ENCODE measurements around the gene STPG2. TPM values are rescaled to one million over a fixed set of nuclear protein-coding genes. Genes with fewer than 3 reads are reported as not detected.
A peak's percentile ranks its signal among the peaks of the same experiment; 100 is the strongest.

STPG2 gene
- total and polyA plus RNA-seq, 4 donors: 0.10 to 0.65 (median 0.33) TPM; not detected in 1

DNA sequence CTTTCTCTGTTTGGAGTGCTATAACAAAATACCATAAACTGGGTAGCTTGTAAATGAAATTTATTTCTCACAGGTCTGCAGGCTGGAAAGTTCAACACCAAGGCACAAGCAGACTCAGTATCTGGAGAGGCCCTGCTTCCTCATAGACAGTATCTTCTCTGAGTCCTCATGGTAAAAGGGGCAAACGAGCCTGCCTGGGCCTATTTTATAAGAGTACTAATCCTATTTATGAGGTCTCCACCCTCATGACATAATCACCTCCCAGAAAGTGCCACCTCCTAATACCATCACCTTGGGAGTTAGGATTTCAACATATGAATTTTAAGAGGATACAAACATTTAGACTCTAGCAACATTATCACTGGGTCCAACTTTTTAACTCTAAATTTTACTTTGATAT lies 200.3 kb downstream of the STPG2 start:
- WGBS, 2 donors: 38 to 43% methylated on average over 1 of the region's 1 CpG
- ATAC-seq (ENCODE audit: low FRiP score) (no peak), DNase-seq (no peak)
- Histone ChIP-seq H3K27ac (ENCODE audit: low read depth in 1 of 2, low read length in 2 of 2) (no peak overlapping the region), H3K27me3 (ENCODE audit: control insufficient read depth in 1 of 2, insufficient read depth in 2 of 2, low read length in 1 of 2) (no peaks in the 10 kb centered on the region), H3K4me3 (ENCODE audit: low read length in 2 of 2) (no peak overlapping the region), H3K9me3 (ENCODE audit: control insufficient read depth, low read length) (peaks cover 6% of the 10 kb centered on the region), H3K36me3 (ENCODE audit: control insufficient read depth in 1 of 2, insufficient read depth in 2 of 2, low read length in 1 of 2) (no peaks in the 10 kb centered on the region), H3K4me1 (ENCODE audit: control insufficient read depth in 1 of 2, insufficient read depth in 2 of 2, low read length in 2 of 2) (no peaks in the 10 kb centered on the region)
- intact Hi-C loops (cut with DNase I): no loop called here

GRCh38 chr4:97942137-97942536 lies 201.1 kb downstream of the STPG2 start:
- Histone ChIP-seq H3K4me3 (ENCODE audit: low read length in 2 of 2) (no peak overlapping the region), H3K36me3 (ENCODE audit: control insufficient read depth in 1 of 2, insufficient read depth in 2 of 2, low read length in 1 of 2) (no peaks in the 10 kb centered on the region), H3K9me3 (ENCODE audit: control insufficient read depth, low read length) (peaks cover 6% of the 10 kb centered on the region), H3K4me1 (ENCODE audit: control insufficient read depth in 1 of 2, insufficient read depth in 2 of 2, low read length in 2 of 2) (no peaks in the 10 kb centered on the region), H3K27me3 (ENCODE audit: control insufficient read depth in 1 of 2, insufficient read depth in 2 of 2, low read length in 1 of 2) (no peaks in the 10 kb centered on the region), H3K27ac (ENCODE audit: low read depth in 1 of 2, low read length in 2 of 2) (no peak overlapping the region)
- WGBS, 2 donors: 51 to 59% methylated on average over 1 of the region's 1 CpG
- ATAC-seq (ENCODE audit: low FRiP score) (no peak), DNase-seq (no peak)
- intact Hi-C loops (cut with DNase I): no loop called here

DNA sequence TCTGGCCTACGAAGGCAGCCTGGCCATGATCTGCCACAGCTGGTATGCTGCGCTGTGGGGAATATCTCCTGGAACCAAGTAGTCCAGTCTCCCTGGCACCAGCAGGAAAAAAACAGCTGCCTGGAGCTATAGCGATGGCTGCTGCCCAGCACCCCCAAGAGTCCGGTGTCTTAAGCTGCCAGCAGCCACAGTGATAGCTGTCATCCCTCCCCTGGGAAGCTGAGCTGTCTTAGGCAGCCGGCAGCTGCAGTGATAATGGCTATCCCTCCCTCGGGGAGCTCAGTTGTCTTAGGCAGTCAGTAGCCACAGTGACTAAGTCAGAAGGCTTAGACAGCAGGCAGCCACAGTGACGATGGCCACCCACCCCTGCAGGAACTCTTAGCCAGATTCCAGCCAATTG lies 205.1 kb downstream of the STPG2 start:
- H3K4me1 ChIP-seq (ENCODE audit: control insufficient read depth in 1 of 2, insufficient read depth in 2 of 2, low read length in 2 of 2): no peaks in the 10 kb centered on the region
- peaks cover 6% of the 10 kb centered on the region for H3K9me3 ChIP-seq (ENCODE audit: control insufficient read depth, low read length)
- DNase-seq: peak in 1 of 2 donors; percentile 55
- 81 to 83% methylated on average over 7 of the region's 7 CpGs for WGBS, 2 donors
- ATAC-seq (ENCODE audit: low FRiP score): no peak
- no peaks in the 10 kb centered on the region for H3K27me3 ChIP-seq (ENCODE audit: control insufficient read depth in 1 of 2, insufficient read depth in 2 of 2, low read length in 1 of 2)
- H3K27ac ChIP-seq (ENCODE audit: low read depth in 1 of 2, low read length in 2 of 2): no peak overlapping the region
- no peaks in the 10 kb centered on the region for H3K36me3 ChIP-seq (ENCODE audit: control insufficient read depth in 1 of 2, insufficient read depth in 2 of 2, low read length in 1 of 2)
- intact Hi-C loops (cut with DNase I): no loop called here
- H3K4me3 ChIP-seq (ENCODE audit: low read length in 2 of 2): no peak overlapping the region

DNA sequence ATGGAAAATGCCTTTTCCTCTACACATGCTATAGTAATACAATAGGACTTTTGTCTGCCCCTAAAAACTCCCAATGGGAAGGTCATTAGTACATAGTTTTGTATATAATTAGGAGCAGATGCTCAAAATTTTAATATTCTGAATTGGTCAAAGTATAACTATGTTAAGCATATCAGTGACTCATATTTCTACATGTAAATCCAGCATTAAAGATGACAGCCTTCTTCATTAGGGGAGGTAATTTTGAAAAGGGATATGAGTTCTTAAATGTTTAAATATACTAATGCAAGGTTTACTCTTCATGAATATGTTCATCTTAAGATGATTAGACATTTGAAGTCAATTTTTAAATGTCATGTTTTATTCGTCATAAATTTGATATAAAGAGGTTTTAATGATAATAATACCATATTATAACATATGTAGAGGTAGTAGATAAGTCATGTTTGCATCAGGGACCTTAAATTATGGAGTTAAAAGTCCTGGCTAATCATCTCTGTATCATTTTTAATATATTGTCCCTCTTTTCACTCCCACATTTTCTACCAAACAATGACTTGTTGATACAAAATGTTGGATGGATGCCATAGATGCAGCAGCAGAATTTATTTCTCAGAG lies 218.8 kb downstream of the STPG2 start:
- H3K36me3 ChIP-seq (ENCODE audit: control insufficient read depth in 1 of 2, insufficient read depth in 2 of 2, low read length in 1 of 2): no peaks in the 10 kb centered on the region

DNA sequence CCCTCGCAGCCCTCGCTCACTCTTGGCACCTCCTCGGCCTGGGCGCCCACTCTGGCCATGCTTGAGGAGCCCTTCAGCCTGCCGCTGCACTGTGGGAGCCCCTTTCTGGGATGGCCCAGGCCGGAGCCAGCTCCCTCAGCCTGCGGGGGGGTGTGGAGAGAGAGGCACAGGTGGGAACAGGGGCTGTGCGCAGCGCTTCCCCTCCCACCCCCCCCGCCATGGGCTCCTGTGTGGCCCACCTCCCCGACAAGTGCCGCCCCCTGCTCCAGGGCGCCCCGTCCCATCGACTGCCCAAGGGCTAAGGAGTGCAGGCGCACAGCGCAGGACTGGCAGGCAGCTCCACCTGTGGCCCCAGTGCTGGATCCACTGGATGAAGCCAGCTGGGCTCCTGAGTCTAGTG lies 220.2 kb downstream of the STPG2 start:
- intact Hi-C loops (cut with DNase I): no loop called here
- DNase-seq (peak in 1 of 2 donors; percentile 61), ATAC-seq (ENCODE audit: low FRiP score) (no peak)
- H3K36me3 ChIP-seq (ENCODE audit: control insufficient read depth in 1 of 2, insufficient read depth in 2 of 2, low read length in 1 of 2): no peaks in the 10 kb centered on the region
- H3K27ac ChIP-seq (ENCODE audit: low read depth in 1 of 2, low read length in 2 of 2): no peak overlapping the region
- WGBS, 2 donors: 94% methylated on average over 17 of the region's 17 CpGs
- H3K4me3 ChIP-seq (ENCODE audit: low read length in 2 of 2): no peak overlapping the region
- H3K27me3 ChIP-seq (ENCODE audit: control insufficient read depth in 1 of 2, insufficient read depth in 2 of 2, low read length in 1 of 2): no peaks in the 10 kb centered on the region
- no peaks in the 10 kb centered on the region for H3K4me1 ChIP-seq (ENCODE audit: control insufficient read depth in 1 of 2, insufficient read depth in 2 of 2, low read length in 2 of 2)
- no peaks in the 10 kb centered on the region for H3K9me3 ChIP-seq (ENCODE audit: control insufficient read depth, low read length)

More for the DNA sequence above, 218.8 kb downstream of the STPG2 start:
- H3K9me3 ChIP-seq (ENCODE audit: control insufficient read depth, low read length): no peaks in the 10 kb centered on the region
- WGBS, 2 donors: 46 to 49% methylated on average over 1 of the region's 1 CpG
- DNase-seq: no peak
- no peak overlapping the region for H3K4me3 ChIP-seq (ENCODE audit: low read length in 2 of 2)
- no peak overlapping the region for H3K27ac ChIP-seq (ENCODE audit: low read depth in 1 of 2, low read length in 2 of 2)
- intact Hi-C loops (cut with DNase I): no loop called here
- no peaks in the 10 kb centered on the region for H3K27me3 ChIP-seq (ENCODE audit: control insufficient read depth in 1 of 2, insufficient read depth in 2 of 2, low read length in 1 of 2)
- ATAC-seq (ENCODE audit: low FRiP score): no peak
- H3K4me1 ChIP-seq (ENCODE audit: control insufficient read depth in 1 of 2, insufficient read depth in 2 of 2, low read length in 2 of 2): no peaks in the 10 kb centered on the region

DNA sequence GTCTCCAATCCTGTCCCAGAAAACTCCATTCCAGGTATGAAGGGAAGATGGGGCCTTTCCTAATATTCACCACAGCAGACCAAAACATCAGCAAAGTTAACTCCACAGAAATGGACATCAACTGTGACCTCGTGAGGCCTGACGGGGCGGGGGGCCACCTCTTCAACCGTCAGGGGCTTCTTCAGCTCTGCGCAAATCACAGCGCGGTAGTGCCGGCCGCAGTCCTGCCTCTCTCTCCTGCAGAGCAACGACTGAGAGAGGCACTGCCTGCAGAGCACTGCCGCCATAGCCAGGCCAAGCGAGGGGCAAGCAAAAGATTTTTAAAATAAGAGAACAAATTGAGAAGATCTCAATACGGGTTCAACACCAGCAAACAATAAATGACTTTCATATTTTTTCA lies 226.2 kb downstream of the STPG2 start:
- 90 to 91% methylated on average over 13 of the region's 13 CpGs for WGBS, 2 donors
- Histone ChIP-seq H3K27me3 (ENCODE audit: control insufficient read depth in 1 of 2, insufficient read depth in 2 of 2, low read length in 1 of 2) (no peaks in the 10 kb centered on the region), H3K4me3 (ENCODE audit: low read length in 2 of 2) (no peak overlapping the region), H3K27ac (ENCODE audit: low read depth in 1 of 2, low read length in 2 of 2) (no peak overlapping the region), H3K9me3 (ENCODE audit: control insufficient read depth, low read length) (no peaks in the 10 kb centered on the region), H3K4me1 (ENCODE audit: control insufficient read depth in 1 of 2, insufficient read depth in 2 of 2, low read length in 2 of 2) (no peaks in the 10 kb centered on the region), H3K36me3 (ENCODE audit: control insufficient read depth in 1 of 2, insufficient read depth in 2 of 2, low read length in 1 of 2) (no peaks in the 10 kb centered on the region)
- intact Hi-C loops (cut with DNase I): no loop called here
- ATAC-seq (ENCODE audit: low FRiP score) (no peak), DNase-seq (peak in 1 of 2 donors; percentile 51)

- DNase-seq (no peak), ATAC-seq (ENCODE audit: low FRiP score) (no peak)
- 81 to 92% methylated on average over 4 of the region's 4 CpGs for WGBS, 2 donors
- Histone ChIP-seq H3K4me1 (ENCODE audit: control insufficient read depth in 1 of 2, insufficient read depth in 2 of 2, low read length in 2 of 2) (no peaks in the 10 kb centered on the region), H3K27ac (ENCODE audit: low read depth in 1 of 2, low read length in 2 of 2) (no peak overlapping the region), H3K36me3 (ENCODE audit: control insufficient read depth in 1 of 2, insufficient read depth in 2 of 2, low read length in 1 of 2) (no peaks in the 10 kb centered on the region), H3K4me3 (ENCODE audit: low read length in 2 of 2) (no peak overlapping the region), H3K9me3 (ENCODE audit: control insufficient read depth, low read length) (no peaks in the 10 kb centered on the region), H3K27me3 (ENCODE audit: control insufficient read depth in 1 of 2, insufficient read depth in 2 of 2, low read length in 1 of 2) (no peaks in the 10 kb centered on the region)
- intact Hi-C loops (cut with DNase I): no loop called here
These were observed 231.1 kb downstream of the STPG2 start for GRCh38 chr4:97912156-97912555.

GRCh38 chr4:97911236-97911906 lies 231.9 kb downstream of the STPG2 start:
- intact Hi-C loops (cut with DNase I): no loop called here
- Histone ChIP-seq H3K27ac (ENCODE audit: low read depth in 1 of 2, low read length in 2 of 2) (no peak overlapping the region), H3K4me1 (ENCODE audit: control insufficient read depth in 1 of 2, insufficient read depth in 2 of 2, low read length in 2 of 2) (no peaks in the 10 kb centered on the region), H3K27me3 (ENCODE audit: control insufficient read depth in 1 of 2, insufficient read depth in 2 of 2, low read length in 1 of 2) (no peaks in the 10 kb centered on the region), H3K9me3 (ENCODE audit: control insufficient read depth, low read length) (no peaks in the 10 kb centered on the region), H3K36me3 (ENCODE audit: control insufficient read depth in 1 of 2, insufficient read depth in 2 of 2, low read length in 1 of 2) (no peaks in the 10 kb centered on the region), H3K4me3 (ENCODE audit: low read length in 2 of 2) (no peak overlapping the region)
- WGBS, 2 donors: 53 to 63% methylated on average over 14 of the region's 14 CpGs
- ATAC-seq (ENCODE audit: low FRiP score): no peak
- no peak for DNase-seq

- Histone ChIP-seq H3K4me1 (ENCODE audit: control insufficient read depth in 1 of 2, insufficient read depth in 2 of 2, low read length in 2 of 2) (no peaks in the 10 kb centered on the region), H3K27me3 (ENCODE audit: control insufficient read depth in 1 of 2, insufficient read depth in 2 of 2, low read length in 1 of 2) (no peaks in the 10 kb centered on the region), H3K36me3 (ENCODE audit: control insufficient read depth in 1 of 2, insufficient read depth in 2 of 2, low read length in 1 of 2) (no peaks in the 10 kb centered on the region), H3K4me3 (ENCODE audit: low read length in 2 of 2) (no peak overlapping the region), H3K27ac (ENCODE audit: low read depth in 1 of 2, low read length in 2 of 2) (no peak overlapping the region), H3K9me3 (ENCODE audit: control insufficient read depth, low read length) (no peaks in the 10 kb centered on the region)
- DNase-seq: no peak
- ATAC-seq (ENCODE audit: low FRiP score): no peak
- WGBS, 2 donors: 50% methylated on average over 3 of the region's 3 CpGs
- intact Hi-C loops (cut with DNase I): no loop called here
These were observed 233.3 kb downstream of the STPG2 start for GRCh38 chr4:97910005-97910404.
